Fibroblast of mammary gland (primary cell): ENCODE results near the gene ADCK1.

Experiments used
- DNase-seq: peaks from one replicate; pipeline ENCODE4 v3.0.0-alpha.2; 2010; ENCODE audit warnings: low read depth
- H3K4me3 ChIP-seq: 2 replicates; pipeline ENCODE4 v1.5.1; 2011; ENCODE audit warnings: low read depth, mild to moderate bottlenecking, low read length, moderate library complexity; ENCODE audit not compliant: control insufficient read depth
- CTCF ChIP-seq: conservative IDR thresholded peaks from 2 replicates; pipeline ENCODE4 v1.5.1; 2011; ENCODE audit warnings: low read depth, low read length, inconsistent platforms; ENCODE audit not compliant: control insufficient read depth, insufficient read depth

The ADCK1 gene

GRCh38 chr14:77799863-77800730 lies at the start of gene ADCK1:
TSS of gene ADCK1 (plus strand) at chr14:77800109. CDS start at chr14:77818979, 18,870 bp downstream.
- peak; percentile 37 for TF ChIP-seq CTCF
- peak within 1 kb of the TSS; percentile 66 for H3K4me3 ChIP-seq
- DNase-seq: peak; percentile 69

DNA sequence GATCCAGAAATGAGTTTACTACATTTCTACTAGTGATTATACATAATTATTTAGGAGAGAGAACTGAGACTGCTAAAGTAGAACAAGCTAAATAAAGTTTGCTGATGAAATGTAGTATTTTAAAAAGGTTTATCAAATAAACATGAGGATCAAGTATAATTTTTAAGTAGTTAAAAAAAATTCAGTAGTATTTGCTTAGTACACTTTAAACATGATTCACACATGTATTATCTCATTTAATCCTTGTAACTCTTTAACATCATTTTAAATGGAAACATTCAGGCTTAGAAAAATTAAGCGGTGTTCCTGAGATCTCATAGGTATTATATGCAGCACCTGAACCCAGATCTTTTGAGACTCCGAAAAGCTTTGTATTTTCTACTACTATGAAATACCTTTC lies 47.6 kb upstream of the ADCK1 start:
- DNase-seq: no peak
- no peak overlapping the region for H3K4me3 ChIP-seq
- TF ChIP-seq CTCF: no peak

DNA sequence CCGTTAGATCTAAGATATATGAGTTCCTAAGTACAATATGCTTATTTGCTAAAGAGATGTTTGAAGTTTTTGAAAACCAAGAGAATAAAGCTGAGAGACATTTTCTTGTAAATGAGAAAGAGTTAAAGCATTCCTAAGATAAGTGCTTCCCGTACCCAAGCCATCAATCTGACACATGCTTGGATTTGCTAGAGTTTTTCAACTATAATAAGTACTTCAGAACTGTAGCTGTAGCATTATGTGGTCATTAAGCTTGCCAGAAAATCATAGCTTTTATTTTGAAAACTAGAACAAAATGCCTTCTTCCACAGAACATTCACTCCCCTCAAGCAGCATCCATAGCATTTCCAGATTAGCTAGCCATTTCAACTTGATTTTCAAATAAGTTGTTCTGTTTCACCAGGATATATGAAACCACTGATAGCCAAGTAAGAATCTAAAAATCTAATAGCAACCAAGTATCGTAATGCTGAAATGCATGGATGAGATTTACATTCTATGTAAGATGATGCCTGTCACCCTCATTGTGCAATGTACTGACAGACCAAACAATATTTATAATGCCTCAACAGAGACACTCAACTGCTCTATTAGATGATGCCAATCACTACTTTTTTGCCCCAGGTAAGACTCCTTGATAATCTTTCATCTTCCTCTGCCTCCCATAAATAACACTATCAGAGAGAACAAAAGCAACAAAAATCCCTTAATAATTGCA lies 47.0 kb upstream of the ADCK1 start:
- TF ChIP-seq CTCF: no peak
- H3K4me3 ChIP-seq: no peak overlapping the region
- no peak for DNase-seq

GRCh38 chr14:77760381-77761204 lies 39.3 kb upstream of the ADCK1 start, which contains the start of gene SNW1:
TSS of gene SNW1 (minus strand) at chr14:77761156. CDS start at chr14:77761127, 29 bp downstream.
- peak within 1 kb of the TSS; percentile 96 for H3K4me3 ChIP-seq
- TF ChIP-seq CTCF: no peak
- peak; percentile 47 for DNase-seq

DNA sequence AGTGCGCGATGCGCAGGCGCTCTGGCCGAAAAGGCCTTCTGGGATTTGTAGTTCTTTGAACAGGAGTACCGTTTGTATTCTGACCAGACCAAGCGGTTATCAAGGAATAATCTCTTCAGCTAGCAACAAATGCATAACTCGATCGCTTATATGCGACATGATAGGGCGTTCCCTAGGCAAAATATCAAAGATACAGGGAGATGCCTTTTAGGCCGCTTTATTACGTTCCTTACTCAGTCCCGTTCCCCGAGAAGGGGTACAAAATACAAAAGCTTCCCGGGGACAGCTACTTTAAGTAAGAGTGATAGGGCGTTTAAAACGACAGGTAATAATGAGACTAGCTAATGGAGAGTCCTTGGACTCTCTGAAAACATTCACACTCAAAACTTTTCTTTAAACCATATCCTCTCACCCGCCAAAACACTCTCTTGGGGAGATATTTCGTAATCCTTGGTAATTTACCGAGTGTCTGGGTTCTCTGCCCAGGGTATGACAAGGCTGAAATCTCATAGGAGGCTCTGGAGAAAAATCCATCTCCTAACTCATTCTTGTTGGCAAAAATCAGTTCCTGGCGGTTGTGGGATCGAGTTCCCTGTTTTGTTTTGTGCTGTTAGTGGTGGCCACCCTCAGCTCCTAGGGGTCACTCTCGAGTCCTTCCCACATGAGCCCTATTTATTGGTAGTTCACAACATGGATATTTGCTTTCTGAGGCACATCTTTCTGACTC lies 38.5 kb upstream of the ADCK1 start:
- DNase-seq: peak; percentile 93
- TF ChIP-seq CTCF: peak; percentile 36
- H3K4me3 ChIP-seq: peak overlapping the region; percentile 96

- TF ChIP-seq CTCF: no peak
- H3K4me3 ChIP-seq: no peak overlapping the region
- DNase-seq: no peak
Measured at GRCh38 chr14:77763316-77763715, 36.6 kb upstream of the ADCK1 start.
